SK-N-SH (cell line): Measurements from ENCODE around the gene LRRC58. TPM values are rescaled to one million over a fixed set of nuclear protein-coding genes. Genes with fewer than 3 reads are reported as not detected.
A peak's percentile ranks its signal among the peaks of the same experiment; 100 is the strongest.

Source experiments
- CTCF ChIA-PET: fragments of 300-600, 350-600 bp; formaldehyde crosslinking; extraction: SDS; loops from one replicate; lab custom pipeline; 2021; lab: Yijun Ruan, JAX
- POLR2A ChIA-PET: fragments of 350-600 bp; sonication (Branson Sonifier 250); formaldehyde crosslinking; extraction: SDS; loops from one replicate; lab custom pipeline; 2020; ENCODE audit warnings: antibody characterized with exemption, inconsistent platforms; lab: Yijun Ruan, JAX
- DNase-seq: peaks from one replicate; pipeline ENCODE4 v3.0.0; 2012
- H2AFZ ChIP-seq: fragments of 200-600 bp; sonication (generic); 2 replicates; pipeline ENCODE4 v1.8.1; 2016; ENCODE audit warnings: antibody characterized with exemption, mild to moderate bottlenecking, low read depth
- H3F3A ChIP-seq: fragments of 200-600 bp; sonication (generic); replicated peaks from 2 replicates; pipeline ENCODE3; 2016; ENCODE audit warnings: antibody characterized with exemption, mild to moderate bottlenecking; ENCODE audit not compliant: insufficient read depth
- H3K27ac ChIP-seq, 2 experiments: fragments of 200-500 bp in 1 of 2; fragments of 200-600 bp in 1 of 2; sonication (Bioruptor generic) in 1 of 2; sonication (generic), shearing (Covaris generic) in 1 of 2; 2 replicates each; pipeline versions ENCODE4 v1.5.1 to v1.6.1; 2014 to 2016; ENCODE audit warnings: low read depth in 2 of 2, inconsistent platforms in 1 of 2, low read length in 1 of 2, mild to moderate bottlenecking in 1 of 2, mixed read lengths in 1 of 2
- H3K27me3 ChIP-seq: fragments of 200-600 bp; sonication (generic), shearing (Covaris generic); 2 replicates; pipeline ENCODE4 v1.6.1; 2016; ENCODE audit warnings: mixed run types; ENCODE audit not compliant: insufficient read depth
- H3K36me3 ChIP-seq, 2 experiments: fragments of 200-500 bp in 1 of 2; fragments of 200-600 bp in 1 of 2; sonication (Bioruptor generic) in 1 of 2; sonication (generic) in 1 of 2; replicated peaks in 1 of 2; 2 replicates each; pipeline versions ENCODE3 to v1.5.1; 2014 to 2016; ENCODE audit warnings: low read length in 1 of 2, mild to moderate bottlenecking in 1 of 2; ENCODE audit not compliant: insufficient read depth in 2 of 2, control insufficient read depth in 1 of 2
- H3K4me1 ChIP-seq, 2 experiments: fragments of 200-500 bp in 1 of 2; fragments of 200-600 bp in 1 of 2; sonication (Bioruptor generic) in 1 of 2; sonication (generic), shearing (Covaris generic) in 1 of 2; 2 replicates each; pipeline versions ENCODE4 v1.5.1 to v1.6.1; 2014 to 2016; ENCODE audit warnings: low read depth in 1 of 2, low read length in 1 of 2, mixed run types in 1 of 2; ENCODE audit not compliant: insufficient read depth in 2 of 2, control insufficient read depth in 1 of 2
- H3K4me2 ChIP-seq: fragments of 200-600 bp; sonication (generic), shearing (Covaris generic); 2 replicates; pipeline ENCODE4 v1.6.1; 2017; ENCODE audit warnings: mixed run types
- H3K4me3 ChIP-seq, 2 experiments: fragments of 200-500 bp in 1 of 2; fragments of 200-600 bp in 1 of 2; sonication (Bioruptor generic) in 1 of 2; sonication (generic), shearing (Covaris generic) in 1 of 2; 2 replicates each; pipeline versions ENCODE4 v1.5.1 to v1.8.1; 2014 to 2016; ENCODE audit warnings: low read depth in 2 of 2, inconsistent platforms in 1 of 2, low read length in 1 of 2, mild to moderate bottlenecking in 1 of 2, mixed read lengths in 1 of 2, moderate library complexity in 1 of 2
- H3K79me2 ChIP-seq: fragments of 200-600 bp; sonication (generic); 2 replicates; pipeline ENCODE4 v1.8.1; 2017; ENCODE audit warnings: mild to moderate bottlenecking; ENCODE audit not compliant: insufficient read depth
- H3K9ac ChIP-seq: fragments of 200-600 bp; sonication (generic); 2 replicates; pipeline ENCODE4 v1.6.1; 2017; ENCODE audit warnings: mixed run types
- H3K9me2 ChIP-seq: fragments of 200-600 bp; sonication (generic); 2 replicates; pipeline ENCODE4 v1.6.1; 2017; ENCODE audit warnings: mixed run types
- H3K9me3 ChIP-seq: fragments of 200-600 bp; sonication (generic); 2 replicates; pipeline ENCODE4 v1.6.1; 2017; ENCODE audit warnings: mixed run types, mild to moderate bottlenecking, moderate library complexity
- H4K20me1 ChIP-seq: fragments of 200-600 bp; sonication (generic); 2 replicates; pipeline ENCODE4 v1.6.1; 2017; ENCODE audit warnings: mild to moderate bottlenecking, mixed run types; ENCODE audit not compliant: insufficient read depth
- CHD2 ChIP-seq: fragments of 150-350 bp; IDR thresholded peaks from 2 replicates; pipeline ENCODE4 v1.6.1; 2018; ENCODE audit warnings: low read length; ENCODE audit not compliant: partially characterized antibody
- ELF1 ChIP-seq: IDR thresholded peaks from 2 replicates; pipeline ENCODE4 v1.4.0; 2012
- FOXJ3 ChIP-seq: sonication (generic); formaldehyde crosslinking; IDR thresholded peaks from 2 replicates; pipeline ENCODE4 v1.5.1; 2020; ENCODE audit warnings: mild to moderate bottlenecking, missing genetic modification reagents
- GABPA ChIP-seq: IDR thresholded peaks from 2 replicates; pipeline ENCODE4 v1.4.0; 2012; ENCODE audit warnings: low read depth, mild to moderate bottlenecking
- GATA2 ChIP-seq: sonication (generic); formaldehyde crosslinking; IDR thresholded peaks from 2 replicates; pipeline ENCODE4 v1.5.0; 2020; ENCODE audit warnings: mild to moderate bottlenecking, missing genetic modification reagents
- JUND ChIP-seq: IDR thresholded peaks from 2 replicates; pipeline ENCODE4 v1.4.0; 2012
- MEF2A ChIP-seq: IDR thresholded peaks from 2 replicates; pipeline ENCODE4 v1.4.0; 2012; ENCODE audit warnings: low read depth, borderline replicate concordance
- MXI1 ChIP-seq: IDR thresholded peaks from 2 replicates; pipeline ENCODE4 v1.6.1; 2012; ENCODE audit warnings: mild to moderate bottlenecking, low read depth, low read length, improper control_type of control experiment
- NFIC ChIP-seq: IDR thresholded peaks from 2 replicates; pipeline ENCODE4 v1.4.0; 2012; ENCODE audit warnings: borderline replicate concordance
- RCOR1 ChIP-seq: fragments of 150-350 bp; IDR thresholded peaks from 2 replicates; pipeline ENCODE4 v1.6.1; 2017; ENCODE audit warnings: antibody characterized with exemption, low read length
- RFX5 ChIP-seq: IDR thresholded peaks from 2 replicates; pipeline ENCODE4 v1.6.1; 2012; ENCODE audit warnings: mild to moderate bottlenecking, improper control_type of control experiment, low read length
- RXRA ChIP-seq: IDR thresholded peaks from 2 replicates; pipeline ENCODE4 v1.4.0; 2012; ENCODE audit warnings: low read depth, mild to moderate bottlenecking, borderline replicate concordance
- SIN3A ChIP-seq: IDR thresholded peaks from 2 replicates; pipeline ENCODE4 v1.6.1; 2012; ENCODE audit warnings: low read depth, mild to moderate bottlenecking, low read length, moderate library complexity, borderline replicate concordance
- TCF12 ChIP-seq: IDR thresholded peaks from 2 replicates; pipeline ENCODE4 v1.4.0; 2012
- TEAD4 ChIP-seq: IDR thresholded peaks from 2 replicates; pipeline ENCODE4 v1.4.0; 2012; ENCODE audit warnings: mild to moderate bottlenecking, borderline replicate concordance; ENCODE audit not compliant: insufficient read depth
- YY1 ChIP-seq: IDR thresholded peaks from 2 replicates; pipeline ENCODE4 v1.4.0; 2012; ENCODE audit warnings: low read depth, mild to moderate bottlenecking
- WGBS: methylation state at CpG from one replicate; pipeline ENCODE4 v1.1.6; 2017; ENCODE audit warnings: low lambda C conversion rate; 5-methylcytosine and 5-hydroxymethylcytosine counted together
- polyA plus RNA-seq, 3 experiments: library from polyadenylated mRNA; depleted of rRNA; stranded (reverse); fragments of >200 nt; gene quantifications; 2 replicates each; pipeline ENCODE4 v1.2.3, GENCODE V29; 2012
- TF ChIP-seq, protein P1 (sequence below): IDR thresholded peaks from 2 replicates; pipeline ENCODE4 v1.4.0; 2012; ENCODE audit warnings: low read depth
- TF ChIP-seq, protein P2 (sequence below): IDR thresholded peaks from 2 replicates; pipeline ENCODE4 v1.4.0; 2012; ENCODE audit warnings: low read depth, borderline replicate concordance
- TF ChIP-seq, protein P3 (sequence below): fragments of 200-600 bp; sonication (generic); IDR thresholded peaks from 2 replicates; pipeline ENCODE4 v1.6.1; 2017; ENCODE audit warnings: antibody characterized with exemption, mild to moderate bottlenecking, moderate library complexity
- TF ChIP-seq, protein P4 (sequence below): IDR thresholded peaks from 2 replicates; pipeline ENCODE4 v1.4.0; 2012; ENCODE audit warnings: low read depth, borderline replicate concordance
- TF ChIP-seq, protein P5 (sequence below): fragments of 150-350 bp; IDR thresholded peaks from 2 replicates; pipeline ENCODE4 v1.6.1; 2017; ENCODE audit warnings: antibody characterized with exemption, low read length, low read depth, borderline replicate concordance

LRRC58 gene
- polyA plus RNA-seq, 1 of the 3 experiments (the other 2 are of a cell fraction), result 5.8 TPM

DNA sequence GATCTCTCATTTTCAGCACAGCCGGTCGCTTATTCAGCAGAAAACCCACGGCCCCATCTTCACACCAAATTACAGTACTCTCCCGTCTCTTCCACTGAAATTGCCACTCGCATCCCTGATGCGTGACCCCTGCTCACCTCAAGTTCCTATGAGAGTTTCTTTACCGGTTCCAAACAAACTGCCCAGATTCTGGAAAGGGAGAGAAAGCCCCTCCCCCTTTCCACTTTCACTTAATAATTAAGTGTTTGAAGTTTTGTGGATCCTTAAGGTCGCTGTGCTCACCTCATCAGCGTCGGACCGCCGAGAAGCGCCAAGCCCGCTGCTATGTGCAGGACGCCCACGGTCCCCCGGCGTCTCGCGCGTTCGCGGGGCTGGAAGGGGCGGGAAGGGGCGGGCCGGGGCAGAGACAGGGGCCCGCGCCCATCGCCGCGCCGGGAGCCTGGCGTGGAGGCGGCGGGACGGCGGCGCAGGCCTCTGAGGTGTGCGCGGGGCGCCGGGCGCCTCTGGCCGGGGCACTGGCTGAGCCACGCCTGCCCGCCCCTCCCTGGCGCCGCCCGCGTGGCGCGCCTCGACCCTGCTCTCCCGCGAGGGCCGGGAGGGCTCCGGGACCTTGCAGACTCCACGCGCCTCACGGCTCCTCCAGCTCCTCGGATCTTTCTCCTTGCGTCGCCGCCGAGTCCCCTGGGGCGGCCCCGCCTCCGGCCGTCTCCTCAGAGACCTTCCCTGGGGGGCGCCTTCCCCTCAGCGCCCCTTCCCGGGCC, 64.2 kb downstream of the LRRC58 start, which contains the start of gene GPR156:
Gene GPR156 (minus strand): TSS at position 476 of the 761 bp plus-strand sequence. CDS start 41,124 bp downstream, outside the sequence.
- POLR2A ChIA-PET, result no interaction called here
- Histone ChIP-seq H4K20me1 (no peaks in the 10 kb centered on the region), H3K4me1 (peaks cover 0 to 8% of the 10 kb centered on the region in 2 experiments; a peak in 1 of 4 replicates), H3K4me3 (peak within 1 kb of the TSS; percentile 47 to 56), H3K9ac (no peak within 1 kb of the TSS)
- TF ChIP-seq, protein P1, sequence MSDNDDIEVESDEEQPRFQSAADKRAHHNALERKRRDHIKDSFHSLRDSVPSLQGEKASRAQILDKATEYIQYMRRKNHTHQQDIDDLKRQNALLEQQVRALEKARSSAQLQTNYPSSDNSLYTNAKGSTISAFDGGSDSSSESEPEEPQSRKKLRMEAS, result peak; percentile 76; the same call in 1 of the 2 replicates
- TF ChIP-seq NFIC, result no peak
- TF ChIP-seq RFX5, result no peak
- no peak for TF ChIP-seq GATA2 (CRISPR knock-in tag)
- TF ChIP-seq, all 33 proteins: peak for 1
- Histone ChIP-seq H3F3A (no peaks in the 10 kb centered on the region), H3K36me3 (no peaks in the 10 kb centered on the region), H3K9me2 (no peaks in the 10 kb centered on the region), H2AFZ (peak within 1 kb of the TSS; percentile 78; the same call in 1 of the 2 replicates), H3K79me2 (no peaks in the 10 kb centered on the region), H3K27me3 (no peaks in the 10 kb centered on the region), H3K27ac (no peak within 1 kb of the TSS), H3K9me3 (no peaks in the 10 kb centered on the region), H3K4me2 (peak within 1 kb of the TSS; percentile 70)
- 34% methylated on average over 20 of the region's 72 CpGs for WGBS
- peak; percentile 84 for DNase-seq
- CTCF ChIA-PET, result interaction anchor here (0.7 to 1.2 kb wide), 4 partner anchors 40 to 393 kb away, joined by 3 read pairs; no protein-coding TSS in a partner anchor

DNA sequence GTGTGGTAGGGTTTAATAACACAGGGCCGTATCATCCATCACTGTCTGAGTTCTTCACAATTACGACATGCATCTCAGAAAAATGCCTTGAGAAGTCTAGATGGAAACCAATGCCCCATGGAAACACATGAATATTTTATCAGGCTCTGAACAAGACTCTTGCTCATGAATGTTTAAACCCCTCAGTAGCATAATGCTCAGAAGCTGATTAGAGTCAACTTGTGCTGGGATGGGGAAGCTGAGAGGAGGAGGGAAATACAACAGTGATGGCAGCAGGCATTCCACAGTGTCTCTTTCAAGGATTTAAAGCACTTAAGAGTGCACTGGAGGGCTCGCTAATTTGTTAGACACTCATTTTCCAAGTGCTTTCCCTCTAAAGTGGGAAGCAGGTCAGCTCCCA, 67.9 kb downstream of the LRRC58 start:
- no peak for DNase-seq
- Histone ChIP-seq H3K27me3 (no peaks in the 10 kb centered on the region), H2AFZ (no peak overlapping the region), H3K4me3 (no peak overlapping the region), H3K4me1 (peaks cover 0 to 8% of the 10 kb centered on the region in 2 experiments; a peak in 1 of 4 replicates), H3F3A (no peaks in the 10 kb centered on the region), H3K27ac (no peak overlapping the region), H3K9me2 (no peaks in the 10 kb centered on the region), H3K79me2 (no peaks in the 10 kb centered on the region), H3K36me3 (no peaks in the 10 kb centered on the region), H3K4me2 (no peak overlapping the region), H3K9ac (no peak overlapping the region), H4K20me1 (no peaks in the 10 kb centered on the region), H3K9me3 (no peaks in the 10 kb centered on the region)
- CTCF ChIA-PET, result no interaction called here
- TF ChIP-seq ELF1, result no peak
- TF ChIP-seq, protein P2, sequence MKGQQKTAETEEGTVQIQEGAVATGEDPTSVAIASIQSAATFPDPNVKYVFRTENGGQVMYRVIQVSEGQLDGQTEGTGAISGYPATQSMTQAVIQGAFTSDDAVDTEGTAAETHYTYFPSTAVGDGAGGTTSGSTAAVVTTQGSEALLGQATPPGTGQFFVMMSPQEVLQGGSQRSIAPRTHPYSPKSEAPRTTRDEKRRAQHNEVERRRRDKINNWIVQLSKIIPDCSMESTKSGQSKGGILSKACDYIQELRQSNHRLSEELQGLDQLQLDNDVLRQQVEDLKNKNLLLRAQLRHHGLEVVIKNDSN, result no peak
- TF ChIP-seq RXRA, result no peak
- no peak for TF ChIP-seq TEAD4
- no peak for TF ChIP-seq MXI1
- no peak for TF ChIP-seq RCOR1
- no peak for TF ChIP-seq MEF2A
- no peak for TF ChIP-seq RFX5
- TF ChIP-seq, protein P3, sequence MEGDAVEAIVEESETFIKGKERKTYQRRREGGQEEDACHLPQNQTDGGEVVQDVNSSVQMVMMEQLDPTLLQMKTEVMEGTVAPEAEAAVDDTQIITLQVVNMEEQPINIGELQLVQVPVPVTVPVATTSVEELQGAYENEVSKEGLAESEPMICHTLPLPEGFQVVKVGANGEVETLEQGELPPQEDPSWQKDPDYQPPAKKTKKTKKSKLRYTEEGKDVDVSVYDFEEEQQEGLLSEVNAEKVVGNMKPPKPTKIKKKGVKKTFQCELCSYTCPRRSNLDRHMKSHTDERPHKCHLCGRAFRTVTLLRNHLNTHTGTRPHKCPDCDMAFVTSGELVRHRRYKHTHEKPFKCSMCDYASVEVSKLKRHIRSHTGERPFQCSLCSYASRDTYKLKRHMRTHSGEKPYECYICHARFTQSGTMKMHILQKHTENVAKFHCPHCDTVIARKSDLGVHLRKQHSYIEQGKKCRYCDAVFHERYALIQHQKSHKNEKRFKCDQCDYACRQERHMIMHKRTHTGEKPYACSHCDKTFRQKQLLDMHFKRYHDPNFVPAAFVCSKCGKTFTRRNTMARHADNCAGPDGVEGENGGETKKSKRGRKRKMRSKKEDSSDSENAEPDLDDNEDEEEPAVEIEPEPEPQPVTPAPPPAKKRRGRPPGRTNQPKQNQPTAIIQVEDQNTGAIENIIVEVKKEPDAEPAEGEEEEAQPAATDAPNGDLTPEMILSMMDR, result no peak
- no peak for TF ChIP-seq FOXJ3 (CRISPR knock-in tag)
- TF ChIP-seq YY1, result no peak
- TF ChIP-seq, protein P1, result no peak
- TF ChIP-seq, protein P4, sequence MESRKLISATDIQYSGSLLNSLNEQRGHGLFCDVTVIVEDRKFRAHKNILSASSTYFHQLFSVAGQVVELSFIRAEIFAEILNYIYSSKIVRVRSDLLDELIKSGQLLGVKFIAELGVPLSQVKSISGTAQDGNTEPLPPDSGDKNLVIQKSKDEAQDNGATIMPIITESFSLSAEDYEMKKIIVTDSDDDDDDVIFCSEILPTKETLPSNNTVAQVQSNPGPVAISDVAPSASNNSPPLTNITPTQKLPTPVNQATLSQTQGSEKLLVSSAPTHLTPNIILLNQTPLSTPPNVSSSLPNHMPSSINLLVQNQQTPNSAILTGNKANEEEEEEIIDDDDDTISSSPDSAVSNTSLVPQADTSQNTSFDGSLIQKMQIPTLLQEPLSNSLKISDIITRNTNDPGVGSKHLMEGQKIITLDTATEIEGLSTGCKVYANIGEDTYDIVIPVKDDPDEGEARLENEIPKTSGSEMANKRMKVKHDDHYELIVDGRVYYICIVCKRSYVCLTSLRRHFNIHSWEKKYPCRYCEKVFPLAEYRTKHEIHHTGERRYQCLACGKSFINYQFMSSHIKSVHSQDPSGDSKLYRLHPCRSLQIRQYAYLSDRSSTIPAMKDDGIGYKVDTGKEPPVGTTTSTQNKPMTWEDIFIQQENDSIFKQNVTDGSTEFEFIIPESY, result no peak
- TF ChIP-seq CHD2, result no peak
- TF ChIP-seq GABPA, result no peak
- TF ChIP-seq, protein P5, sequence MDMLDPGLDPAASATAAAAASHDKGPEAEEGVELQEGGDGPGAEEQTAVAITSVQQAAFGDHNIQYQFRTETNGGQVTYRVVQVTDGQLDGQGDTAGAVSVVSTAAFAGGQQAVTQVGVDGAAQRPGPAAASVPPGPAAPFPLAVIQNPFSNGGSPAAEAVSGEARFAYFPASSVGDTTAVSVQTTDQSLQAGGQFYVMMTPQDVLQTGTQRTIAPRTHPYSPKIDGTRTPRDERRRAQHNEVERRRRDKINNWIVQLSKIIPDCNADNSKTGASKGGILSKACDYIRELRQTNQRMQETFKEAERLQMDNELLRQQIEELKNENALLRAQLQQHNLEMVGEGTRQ, result no peak
- no peak for TF ChIP-seq SIN3A
- no peak for TF ChIP-seq JUND
- TF ChIP-seq TCF12, result no peak
- WGBS, result 70% methylated on average over 3 of the region's 3 CpGs
- POLR2A ChIA-PET, result no interaction called here
